Spleen (tissue), 7 donors: ENCODE results near the gene TNFRSF12A.

Source experiments
- CTCF ChIP-seq, 11 experiments: fragments of 200-600 bp in 7 of 11; fragments of 450-650 bp in 4 of 11; sonication (generic) in 4 of 11; IDR thresholded peaks in 8 of 11; conservative IDR thresholded peaks in 3 of 11; 1 replicate in 7 of 11; 2 replicates in 4 of 11; pipeline versions ENCODE4 v1.4.0 to v1.8.0; 2016 to 2021; ENCODE audit warnings: antibody characterized with exemption in 11 of 11, inconsistent platforms in 4 of 11, mild to moderate bottlenecking in 1 of 11
- POLR2AphosphoS5 ChIP-seq, 3 donors: sonication (generic); formaldehyde crosslinking; IDR thresholded peaks; one replicate each; pipeline ENCODE4 v1.5.1; 2017; ENCODE audit warnings: antibody characterized with exemption in 3 of 3
- donor health status: DM: no; HTN: no; CAD: no; lungs with moderate emphysema.
- donor health status: DM: no; HTN: no; CAD: no.
- donor health status: DM: no; HTN: no; CAD: no.

GRCh38 chr16:2974319-2975056 lies 45.7 kb upstream of the TNFRSF12A start:
- no peak for TF ChIP-seq CTCF (IDR thresholded peaks at IDR 0.05 in 8 of 11, conservative IDR thresholded peaks at IDR 0.05 in 3 of 11)
- TF ChIP-seq POLR2AphosphoS5 (IDR thresholded peaks at IDR 0.05), result no peak
